ENCODE data around the gene RPL32. TPM values are rescaled to one million over a fixed set of nuclear protein-coding genes. Genes with fewer than 3 reads are reported as not detected.

Gene RPL32
- total RNA-seq, 1 experiment from 2014 or later = 1,643 TPM

DNA sequence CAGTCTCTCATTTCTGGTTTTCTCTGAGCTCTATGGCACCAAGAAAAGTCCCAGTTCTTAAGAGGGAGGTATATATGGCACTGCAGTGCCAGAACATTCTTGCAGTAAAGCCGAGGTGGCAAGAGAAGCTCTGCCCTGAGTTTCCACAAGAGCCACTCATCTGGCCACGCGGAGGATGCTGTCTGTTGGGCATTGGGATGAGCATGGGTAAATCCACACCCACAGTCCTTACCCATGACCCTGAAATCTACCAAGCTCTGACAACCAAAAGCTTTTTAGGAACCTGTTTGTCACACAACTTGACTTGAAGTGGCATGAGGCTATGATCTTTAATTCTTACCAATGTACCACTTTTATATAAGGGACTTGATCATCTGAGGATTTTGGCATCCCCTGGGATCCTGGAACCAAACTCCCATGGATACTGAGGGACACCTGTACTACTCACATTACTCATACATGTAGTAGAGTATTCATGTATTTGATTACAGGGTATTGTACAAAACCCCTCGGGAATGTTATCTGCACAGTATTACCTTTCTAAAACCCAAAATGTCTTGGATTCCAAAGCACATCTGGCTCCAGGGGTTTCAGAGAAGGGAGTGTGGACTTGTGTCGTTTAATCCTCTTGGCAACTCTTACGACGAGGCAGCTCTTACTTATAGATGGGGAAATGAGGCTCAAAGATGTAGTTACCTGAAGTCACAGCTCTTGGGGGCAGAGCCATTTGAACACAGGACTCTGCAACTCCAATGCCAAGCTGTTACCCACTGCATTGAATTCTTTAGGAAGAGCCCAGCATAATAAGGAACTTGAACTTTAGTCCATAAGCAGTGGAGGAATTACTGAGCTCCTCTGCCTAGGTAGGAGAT lies 8.8 kb downstream of the RPL32 start:
- peaks cover 69% of the 10 kb centered on the region for H3K4me1 Mint-ChIP-seq
- H3K27ac Mint-ChIP-seq = peak overlapping the region; percentile 94
- H3K36me3 Mint-ChIP-seq = peaks cover 66% of the 10 kb centered on the region
- CTCF ChIA-PET = interaction anchor here (0.8 to 2.3 kb wide), 10 partner anchors 9 to 126 kb away, joined by 3 to 17 read pairs (median 4); partner anchors contain the start of genes CAND2 and RPL32
- H3K4me3 Mint-ChIP-seq = no peak overlapping the region
- no peaks in the 10 kb centered on the region for H3K27me3 Mint-ChIP-seq (ENCODE audit: low read depth)
- no peaks in the 10 kb centered on the region for H3K9me3 Mint-ChIP-seq
- POLR2A ChIA-PET = interaction anchor here (0.5 to 2.1 kb wide), 5 partner anchors 9 to 1226 kb away, joined by 3 to 6 read pairs (median 3); partner anchors contain the start of gene RPL32
- ATAC-seq (no peak), DNase-seq (ENCODE audit: low spot score) (no peak)
- TF ChIP-seq, protein P1, sequence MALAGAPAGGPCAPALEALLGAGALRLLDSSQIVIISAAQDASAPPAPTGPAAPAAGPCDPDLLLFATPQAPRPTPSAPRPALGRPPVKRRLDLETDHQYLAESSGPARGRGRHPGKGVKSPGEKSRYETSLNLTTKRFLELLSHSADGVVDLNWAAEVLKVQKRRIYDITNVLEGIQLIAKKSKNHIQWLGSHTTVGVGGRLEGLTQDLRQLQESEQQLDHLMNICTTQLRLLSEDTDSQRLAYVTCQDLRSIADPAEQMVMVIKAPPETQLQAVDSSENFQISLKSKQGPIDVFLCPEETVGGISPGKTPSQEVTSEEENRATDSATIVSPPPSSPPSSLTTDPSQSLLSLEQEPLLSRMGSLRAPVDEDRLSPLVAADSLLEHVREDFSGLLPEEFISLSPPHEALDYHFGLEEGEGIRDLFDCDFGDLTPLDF (CRISPR knock-in tag; IDR thresholded peaks at IDR 0.05) = no peak
- TF ChIP-seq FOXJ3 (CRISPR knock-in tag; IDR thresholded peaks at IDR 0.05; ENCODE audit: borderline replicate concordance) (no peak), NFYB (CRISPR knock-in tag; conservative IDR thresholded peaks at IDR 0.05; ENCODE audit: low read depth) (no peak), SOX15 (CRISPR knock-in tag; IDR thresholded peaks at IDR 0.05) (no peak), GRHL2 (CRISPR knock-in tag; IDR thresholded peaks at IDR 0.05; ENCODE audit: insufficient replicate concordance, severe bottlenecking) (no peak), CREB1 (CRISPR knock-in tag; IDR thresholded peaks at IDR 0.05) (no peak), MXD4 (CRISPR knock-in tag; IDR thresholded peaks at IDR 0.05; ENCODE audit: borderline replicate concordance) (no peak), RORB (CRISPR knock-in tag; IDR thresholded peaks at IDR 0.05) (no peak), JAZF1 (CRISPR knock-in tag; IDR thresholded peaks at IDR 0.05) (no peak), FOXK1 (CRISPR knock-in tag; IDR thresholded peaks at IDR 0.05) (no peak), TEAD4 (CRISPR knock-in tag; IDR thresholded peaks at IDR 0.05) (no peak), NR1H2 (CRISPR knock-in tag; IDR thresholded peaks at IDR 0.05) (no peak)
- TF ChIP-seq, protein P2, sequence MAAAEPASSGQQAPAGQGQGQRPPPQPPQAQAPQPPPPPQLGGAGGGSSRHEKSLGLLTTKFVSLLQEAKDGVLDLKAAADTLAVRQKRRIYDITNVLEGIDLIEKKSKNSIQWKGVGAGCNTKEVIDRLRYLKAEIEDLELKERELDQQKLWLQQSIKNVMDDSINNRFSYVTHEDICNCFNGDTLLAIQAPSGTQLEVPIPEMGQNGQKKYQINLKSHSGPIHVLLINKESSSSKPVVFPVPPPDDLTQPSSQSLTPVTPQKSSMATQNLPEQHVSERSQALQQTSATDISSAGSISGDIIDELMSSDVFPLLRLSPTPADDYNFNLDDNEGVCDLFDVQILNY (CRISPR knock-in tag; IDR thresholded peaks at IDR 0.05) = no peak
- TF ChIP-seq, protein P3, sequence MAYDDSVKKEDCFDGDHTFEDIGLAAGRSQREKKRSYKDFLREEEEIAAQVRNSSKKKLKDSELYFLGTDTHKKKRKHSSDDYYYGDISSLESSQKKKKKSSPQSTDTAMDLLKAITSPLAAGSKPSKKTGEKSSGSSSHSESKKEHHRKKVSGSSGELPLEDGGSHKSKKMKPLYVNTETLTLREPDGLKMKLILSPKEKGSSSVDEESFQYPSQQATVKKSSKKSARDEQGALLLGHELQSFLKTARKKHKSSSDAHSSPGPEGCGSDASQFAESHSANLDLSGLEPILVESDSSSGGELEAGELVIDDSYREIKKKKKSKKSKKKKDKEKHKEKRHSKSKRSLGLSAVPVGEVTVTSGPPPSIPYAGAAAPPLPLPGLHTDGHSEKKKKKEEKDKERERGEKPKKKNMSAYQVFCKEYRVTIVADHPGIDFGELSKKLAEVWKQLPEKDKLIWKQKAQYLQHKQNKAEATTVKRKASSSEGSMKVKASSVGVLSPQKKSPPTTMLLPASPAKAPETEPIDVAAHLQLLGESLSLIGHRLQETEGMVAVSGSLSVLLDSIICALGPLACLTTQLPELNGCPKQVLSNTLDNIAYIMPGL (CRISPR knock-in tag; IDR thresholded peaks at IDR 0.05) = no peak
- TF ChIP-seq, protein P4, sequence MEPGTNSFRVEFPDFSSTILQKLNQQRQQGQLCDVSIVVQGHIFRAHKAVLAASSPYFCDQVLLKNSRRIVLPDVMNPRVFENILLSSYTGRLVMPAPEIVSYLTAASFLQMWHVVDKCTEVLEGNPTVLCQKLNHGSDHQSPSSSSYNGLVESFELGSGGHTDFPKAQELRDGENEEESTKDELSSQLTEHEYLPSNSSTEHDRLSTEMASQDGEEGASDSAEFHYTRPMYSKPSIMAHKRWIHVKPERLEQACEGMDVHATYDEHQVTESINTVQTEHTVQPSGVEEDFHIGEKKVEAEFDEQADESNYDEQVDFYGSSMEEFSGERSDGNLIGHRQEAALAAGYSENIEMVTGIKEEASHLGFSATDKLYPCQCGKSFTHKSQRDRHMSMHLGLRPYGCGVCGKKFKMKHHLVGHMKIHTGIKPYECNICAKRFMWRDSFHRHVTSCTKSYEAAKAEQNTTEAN (CRISPR knock-in tag; IDR thresholded peaks at IDR 0.05) = no peak
- TF ChIP-seq, protein P5, sequence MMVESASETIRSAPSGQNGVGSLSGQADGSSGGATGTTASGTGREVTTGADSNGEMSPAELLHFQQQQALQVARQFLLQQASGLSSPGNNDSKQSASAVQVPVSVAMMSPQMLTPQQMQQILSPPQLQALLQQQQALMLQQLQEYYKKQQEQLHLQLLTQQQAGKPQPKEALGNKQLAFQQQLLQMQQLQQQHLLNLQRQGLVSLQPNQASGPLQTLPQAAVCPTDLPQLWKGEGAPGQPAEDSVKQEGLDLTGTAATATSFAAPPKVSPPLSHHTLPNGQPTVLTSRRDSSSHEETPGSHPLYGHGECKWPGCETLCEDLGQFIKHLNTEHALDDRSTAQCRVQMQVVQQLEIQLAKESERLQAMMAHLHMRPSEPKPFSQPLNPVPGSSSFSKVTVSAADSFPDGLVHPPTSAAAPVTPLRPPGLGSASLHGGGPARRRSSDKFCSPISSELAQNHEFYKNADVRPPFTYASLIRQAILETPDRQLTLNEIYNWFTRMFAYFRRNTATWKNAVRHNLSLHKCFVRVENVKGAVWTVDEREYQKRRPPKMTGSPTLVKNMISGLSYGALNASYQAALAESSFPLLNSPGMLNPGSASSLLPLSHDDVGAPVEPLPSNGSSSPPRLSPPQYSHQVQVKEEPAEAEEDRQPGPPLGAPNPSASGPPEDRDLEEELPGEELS (CRISPR knock-in tag; IDR thresholded peaks at IDR 0.05) = no peak
- TF ChIP-seq, protein P6, sequence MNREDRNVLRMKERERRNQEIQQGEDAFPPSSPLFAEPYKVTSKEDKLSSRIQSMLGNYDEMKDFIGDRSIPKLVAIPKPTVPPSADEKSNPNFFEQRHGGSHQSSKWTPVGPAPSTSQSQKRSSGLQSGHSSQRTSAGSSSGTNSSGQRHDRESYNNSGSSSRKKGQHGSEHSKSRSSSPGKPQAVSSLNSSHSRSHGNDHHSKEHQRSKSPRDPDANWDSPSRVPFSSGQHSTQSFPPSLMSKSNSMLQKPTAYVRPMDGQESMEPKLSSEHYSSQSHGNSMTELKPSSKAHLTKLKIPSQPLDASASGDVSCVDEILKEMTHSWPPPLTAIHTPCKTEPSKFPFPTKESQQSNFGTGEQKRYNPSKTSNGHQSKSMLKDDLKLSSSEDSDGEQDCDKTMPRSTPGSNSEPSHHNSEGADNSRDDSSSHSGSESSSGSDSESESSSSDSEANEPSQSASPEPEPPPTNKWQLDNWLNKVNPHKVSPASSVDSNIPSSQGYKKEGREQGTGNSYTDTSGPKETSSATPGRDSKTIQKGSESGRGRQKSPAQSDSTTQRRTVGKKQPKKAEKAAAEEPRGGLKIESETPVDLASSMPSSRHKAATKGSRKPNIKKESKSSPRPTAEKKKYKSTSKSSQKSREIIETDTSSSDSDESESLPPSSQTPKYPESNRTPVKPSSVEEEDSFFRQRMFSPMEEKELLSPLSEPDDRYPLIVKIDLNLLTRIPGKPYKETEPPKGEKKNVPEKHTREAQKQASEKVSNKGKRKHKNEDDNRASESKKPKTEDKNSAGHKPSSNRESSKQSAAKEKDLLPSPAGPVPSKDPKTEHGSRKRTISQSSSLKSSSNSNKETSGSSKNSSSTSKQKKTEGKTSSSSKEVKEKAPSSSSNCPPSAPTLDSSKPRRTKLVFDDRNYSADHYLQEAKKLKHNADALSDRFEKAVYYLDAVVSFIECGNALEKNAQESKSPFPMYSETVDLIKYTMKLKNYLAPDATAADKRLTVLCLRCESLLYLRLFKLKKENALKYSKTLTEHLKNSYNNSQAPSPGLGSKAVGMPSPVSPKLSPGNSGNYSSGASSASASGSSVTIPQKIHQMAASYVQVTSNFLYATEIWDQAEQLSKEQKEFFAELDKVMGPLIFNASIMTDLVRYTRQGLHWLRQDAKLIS (CRISPR knock-in tag; IDR thresholded peaks at IDR 0.05; ENCODE audit: borderline replicate concordance) = no peak
- TF ChIP-seq, protein P7, sequence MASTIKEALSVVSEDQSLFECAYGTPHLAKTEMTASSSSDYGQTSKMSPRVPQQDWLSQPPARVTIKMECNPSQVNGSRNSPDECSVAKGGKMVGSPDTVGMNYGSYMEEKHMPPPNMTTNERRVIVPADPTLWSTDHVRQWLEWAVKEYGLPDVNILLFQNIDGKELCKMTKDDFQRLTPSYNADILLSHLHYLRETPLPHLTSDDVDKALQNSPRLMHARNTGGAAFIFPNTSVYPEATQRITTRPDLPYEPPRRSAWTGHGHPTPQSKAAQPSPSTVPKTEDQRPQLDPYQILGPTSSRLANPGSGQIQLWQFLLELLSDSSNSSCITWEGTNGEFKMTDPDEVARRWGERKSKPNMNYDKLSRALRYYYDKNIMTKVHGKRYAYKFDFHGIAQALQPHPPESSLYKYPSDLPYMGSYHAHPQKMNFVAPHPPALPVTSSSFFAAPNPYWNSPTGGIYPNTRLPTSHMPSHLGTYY (CRISPR knock-in tag; IDR thresholded peaks at IDR 0.05) = peak; percentile 85
- TF ChIP-seq, protein P8, sequence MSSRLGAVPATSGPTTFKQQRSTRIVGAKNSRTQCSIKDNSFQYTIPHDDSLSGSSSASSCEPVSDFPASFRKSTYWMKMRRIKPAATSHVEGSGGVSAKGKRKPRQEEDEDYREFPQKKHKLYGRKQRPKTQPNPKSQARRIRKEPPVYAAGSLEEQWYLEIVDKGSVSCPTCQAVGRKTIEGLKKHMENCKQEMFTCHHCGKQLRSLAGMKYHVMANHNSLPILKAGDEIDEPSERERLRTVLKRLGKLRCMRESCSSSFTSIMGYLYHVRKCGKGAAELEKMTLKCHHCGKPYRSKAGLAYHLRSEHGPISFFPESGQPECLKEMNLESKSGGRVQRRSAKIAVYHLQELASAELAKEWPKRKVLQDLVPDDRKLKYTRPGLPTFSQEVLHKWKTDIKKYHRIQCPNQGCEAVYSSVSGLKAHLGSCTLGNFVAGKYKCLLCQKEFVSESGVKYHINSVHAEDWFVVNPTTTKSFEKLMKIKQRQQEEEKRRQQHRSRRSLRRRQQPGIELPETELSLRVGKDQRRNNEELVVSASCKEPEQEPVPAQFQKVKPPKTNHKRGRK (CRISPR knock-in tag; IDR thresholded peaks at IDR 0.05; ENCODE audit: borderline replicate concordance) = no peak
